Measurements from ENCODE around the gene TRPM5. TPM values are rescaled to one million over a fixed set of nuclear protein-coding genes. Genes with fewer than 3 reads are reported as not detected.

Gene TRPM5
- total and polyA plus RNA-seq, 3 donors from 2014 or later, result 0.46 to 1.1 (median 0.94) TPM

GRCh38 chr11:2409611-2410468 is 34.5 kb downstream of the TRPM5 start:
- no peaks in the 10 kb centered on the region for H3K9me3 ChIP-seq
- TF ChIP-seq POLR2A (IDR thresholded peaks at IDR 0.05) (no peak), CTCF (IDR thresholded peaks at IDR 0.05) (no peak)
- intact Hi-C loops (cut with DNase I; ENCODE audit: low total_unique reads), result loop anchor here (5.0 kb wide), 1 partner anchor 218 kb away; no protein-coding TSS in a partner anchor
- no peak overlapping the region for H3K4me3 ChIP-seq
- H3K27ac ChIP-seq, result no peak overlapping the region
- WGBS, 2 donors, result 58 to 61% methylated on average over 19 to 42 of the region's 42 CpGs
- H3K36me3 ChIP-seq (ENCODE audit: low read depth, missing control alignments), result no peaks in the 10 kb centered on the region
- DNase-seq, result no peak
- H3K4me1 ChIP-seq, result no peaks in the 10 kb centered on the region
- no peaks in the 10 kb centered on the region for H3K27me3 ChIP-seq

- H3K36me3 ChIP-seq (ENCODE audit: low read depth, missing control alignments), result no peaks in the 10 kb centered on the region
- H3K27ac ChIP-seq, result no peak overlapping the region
- 78 to 80% methylated on average over 11 to 16 of the region's 16 CpGs for WGBS, 2 donors
- intact Hi-C loops (cut with DNase I; ENCODE audit: low total_unique reads), result no loop called here
- TF ChIP-seq CTCF (IDR thresholded peaks at IDR 0.05) (no peak), POLR2A (IDR thresholded peaks at IDR 0.05) (no peak)
- DNase-seq, result no peak
- no peaks in the 10 kb centered on the region for H3K4me1 ChIP-seq
- no peak overlapping the region for H3K4me3 ChIP-seq
- no peaks in the 10 kb centered on the region for H3K27me3 ChIP-seq
- no peaks in the 10 kb centered on the region for H3K9me3 ChIP-seq
Measured at GRCh38 chr11:2409126-2409525, 35.2 kb downstream of the TRPM5 start.

- Histone ChIP-seq H3K4me1 (no peaks in the 10 kb centered on the region), H3K9me3 (no peaks in the 10 kb centered on the region), H3K27ac (no peak overlapping the region), H3K4me3 (no peak overlapping the region), H3K27me3 (no peaks in the 10 kb centered on the region), H3K36me3 (ENCODE audit: low read depth, missing control alignments) (no peaks in the 10 kb centered on the region)
- WGBS, 2 donors, result 68 to 85% methylated on average over 5 to 11 of the region's 11 CpGs
- intact Hi-C loops (cut with DNase I; ENCODE audit: low total_unique reads), result no loop called here
- DNase-seq, result no peak
- TF ChIP-seq CTCF (IDR thresholded peaks at IDR 0.05) (no peak), POLR2A (IDR thresholded peaks at IDR 0.05) (no peak)
Measured at GRCh38 chr11:2408671-2409070, 35.6 kb downstream of the TRPM5 start.

GRCh38 chr11:2406878-2407410 is 37.4 kb downstream of the TRPM5 start:
- no peak overlapping the region for H3K4me3 ChIP-seq
- no peaks in the 10 kb centered on the region for H3K27me3 ChIP-seq
- intact Hi-C loops (cut with DNase I; ENCODE audit: low total_unique reads), result no loop called here
- H3K36me3 ChIP-seq (ENCODE audit: low read depth, missing control alignments), result no peaks in the 10 kb centered on the region
- peaks cover 4% of the 10 kb centered on the region for H3K4me1 ChIP-seq
- H3K9me3 ChIP-seq, result no peaks in the 10 kb centered on the region
- DNase-seq, result no peak
- WGBS, 2 donors, result 80 to 89% methylated on average over 1 to 24 of the region's 24 CpGs
- H3K27ac ChIP-seq, result no peak overlapping the region
- TF ChIP-seq CTCF (IDR thresholded peaks at IDR 0.05) (no peak), POLR2A (IDR thresholded peaks at IDR 0.05) (no peak)

All from testis (tissue), 3 donors.